ENCODE measurements around the gene PLEKHH2.

The PLEKHH2 gene

GRCh38 chr2:43766006-43766405 lies 128.9 kb downstream of the PLEKHH2 start:
- DNase-seq = no peak

- DNase-seq = peak; percentile 98
Measured at GRCh38 chr2:43773876-43774613, 137.0 kb downstream of the PLEKHH2 start, which contains the start of gene DYNC2LI1. TSS of gene DYNC2LI1 (plus strand) at chr2:43774039. CDS start at chr2:43774139, 100 bp downstream.

- DNase-seq = no peak
Measured at GRCh38 chr2:43774617-43775016, 137.6 kb downstream of the PLEKHH2 start.

DNA sequence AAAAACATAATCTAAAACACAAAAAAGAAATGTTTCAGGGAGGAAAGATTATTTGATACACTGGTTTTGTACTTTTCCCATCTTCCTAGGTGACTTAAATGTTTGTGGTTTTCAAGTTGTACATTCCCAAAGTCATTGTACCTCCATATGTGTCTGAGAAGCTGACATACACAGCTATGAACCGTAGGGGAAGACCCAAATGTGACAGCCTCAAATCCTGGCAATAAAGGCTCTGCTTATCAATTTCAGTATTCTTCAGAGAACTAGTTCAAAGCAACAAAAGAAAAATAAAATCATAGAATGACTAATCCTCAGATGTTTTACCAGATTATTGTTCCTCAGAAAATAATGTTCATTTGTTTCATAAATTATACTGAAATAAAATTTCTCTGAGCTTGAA lies 139.3 kb downstream of the PLEKHH2 start:
- no peak for DNase-seq

- DNase-seq = no peak
Measured at GRCh38 chr2:43777306-43777926, 140.4 kb downstream of the PLEKHH2 start.

GRCh38 chr2:43778233-43778632 lies 141.2 kb downstream of the PLEKHH2 start:
- no peak for DNase-seq

GRCh38 chr2:43787895-43788294 lies 150.8 kb downstream of the PLEKHH2 start:
- no peak for DNase-seq

- DNase-seq = no peak
Measured at GRCh38 chr2:43788646-43789045, 151.6 kb downstream of the PLEKHH2 start.

- no peak for DNase-seq
Measured at GRCh38 chr2:43790147-43790546, 153.1 kb downstream of the PLEKHH2 start.

GRCh38 chr2:43791035-43791765 lies 154.1 kb downstream of the PLEKHH2 start:
- no peak for DNase-seq

DNA sequence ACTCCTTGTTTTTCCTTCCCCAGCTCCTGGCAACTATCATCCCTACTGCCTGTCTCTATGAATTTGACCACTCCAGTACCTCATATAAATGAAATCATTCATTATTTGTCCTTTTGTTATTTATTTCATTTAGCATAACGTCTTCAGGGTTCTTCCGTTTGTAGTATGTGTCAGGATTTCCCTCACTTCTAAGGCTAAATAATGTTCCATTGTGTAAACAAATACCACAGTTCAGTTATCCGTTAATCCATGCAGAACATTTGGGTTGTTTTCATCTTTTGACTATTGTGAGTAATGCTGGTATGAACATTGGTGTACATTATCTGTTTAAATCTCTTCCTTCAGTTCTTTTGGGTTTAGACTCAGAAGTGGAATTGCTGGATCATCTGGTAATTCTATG lies 155.6 kb downstream of the PLEKHH2 start:
- DNase-seq = no peak

DNA sequence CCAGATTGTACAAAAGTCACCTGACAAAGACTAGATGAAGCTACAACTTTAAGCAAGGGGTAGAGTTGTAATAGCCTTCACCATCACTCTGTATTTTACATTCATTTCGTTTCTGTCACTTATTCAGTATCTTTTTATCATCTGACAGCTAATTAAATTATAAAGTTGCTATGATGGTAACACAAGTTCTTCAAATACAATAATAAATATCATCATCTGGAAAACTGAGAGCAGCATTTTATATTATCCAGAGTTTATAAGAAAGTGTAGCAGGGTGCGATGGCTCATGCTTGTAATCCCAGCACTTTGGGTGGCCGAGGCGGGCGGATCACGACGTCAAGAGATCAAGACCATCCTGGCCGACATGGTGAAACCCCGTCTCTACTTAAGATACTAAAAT lies 157.9 kb downstream of the PLEKHH2 start:
- no peak for DNase-seq

DNA sequence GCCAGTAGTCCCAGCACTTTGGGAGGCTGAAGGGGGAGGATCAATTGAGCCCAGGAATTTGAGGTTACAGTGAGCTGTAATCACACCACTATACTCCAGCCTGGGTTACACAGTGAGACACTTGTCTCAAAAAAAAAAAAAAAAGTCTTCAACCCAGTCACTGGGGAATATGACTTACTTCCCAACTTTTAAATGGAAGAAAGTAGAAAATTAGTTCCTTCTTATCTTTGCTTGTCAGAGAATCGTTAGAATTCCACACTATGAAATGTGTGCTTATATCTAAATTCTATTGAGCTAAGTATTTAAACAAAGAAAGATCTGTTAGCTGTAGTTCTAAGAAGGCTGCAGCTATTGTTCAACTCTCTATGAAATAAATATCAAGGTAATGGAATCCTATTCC lies 159.1 kb downstream of the PLEKHH2 start:
- no peak for DNase-seq

DNA sequence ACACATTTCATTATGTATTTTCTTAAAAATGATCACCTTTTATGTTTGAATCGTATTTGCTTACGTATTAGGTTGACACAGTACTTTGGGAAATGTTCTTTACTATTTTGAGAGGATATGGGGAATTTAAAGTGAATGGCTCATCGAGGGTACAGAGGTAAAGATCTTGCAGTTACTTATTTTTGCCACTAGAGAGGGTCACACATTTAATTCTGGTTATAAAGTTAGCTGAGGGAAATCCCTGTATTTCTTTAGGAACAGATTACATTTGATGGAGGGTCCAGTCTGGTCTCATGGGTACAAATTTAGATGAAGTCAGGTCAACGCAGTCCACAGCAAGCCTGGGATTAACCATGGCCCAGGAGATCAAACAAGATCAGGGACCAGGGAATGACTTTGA lies 161.2 kb downstream of the PLEKHH2 start:
- no peak for DNase-seq

DNA sequence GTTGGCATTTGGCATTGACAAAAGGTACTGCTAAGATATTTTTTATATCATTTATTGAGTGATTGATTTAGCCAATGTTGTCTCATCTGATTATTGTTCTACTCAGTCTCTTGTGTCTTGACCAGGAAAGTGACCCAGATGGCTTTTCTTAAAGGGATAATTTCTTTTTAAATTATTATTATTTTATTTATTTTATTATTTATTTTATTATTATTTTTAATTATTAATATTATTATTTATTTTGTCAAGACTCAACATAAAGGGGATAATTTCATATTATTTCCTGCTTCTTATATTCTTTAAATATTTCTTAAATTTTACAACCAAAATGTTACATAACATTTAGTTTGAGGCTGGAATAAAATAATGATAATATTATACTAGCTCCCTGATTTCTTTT lies 163.8 kb downstream of the PLEKHH2 start:
- no peak for DNase-seq

DNA sequence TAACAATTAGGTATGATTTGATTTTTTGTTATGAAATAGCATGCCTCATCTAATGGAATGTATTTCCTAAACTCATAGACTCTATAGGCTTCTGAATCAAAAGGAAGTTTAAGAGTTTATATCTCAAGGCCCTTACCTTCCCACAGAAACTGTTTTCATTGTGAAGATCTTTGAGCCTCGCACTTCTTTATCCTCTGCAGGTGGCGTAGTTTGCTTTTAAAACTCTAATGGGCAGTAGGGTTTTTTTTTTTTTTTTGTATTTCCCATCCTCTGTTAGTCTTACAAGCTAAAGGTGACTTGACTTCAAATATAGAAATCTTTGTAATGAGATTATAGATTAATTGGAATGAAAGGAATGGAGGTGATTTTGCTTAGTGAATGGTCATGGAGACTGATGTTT lies 165.1 kb downstream of the PLEKHH2 start:
- DNase-seq = no peak

DNA sequence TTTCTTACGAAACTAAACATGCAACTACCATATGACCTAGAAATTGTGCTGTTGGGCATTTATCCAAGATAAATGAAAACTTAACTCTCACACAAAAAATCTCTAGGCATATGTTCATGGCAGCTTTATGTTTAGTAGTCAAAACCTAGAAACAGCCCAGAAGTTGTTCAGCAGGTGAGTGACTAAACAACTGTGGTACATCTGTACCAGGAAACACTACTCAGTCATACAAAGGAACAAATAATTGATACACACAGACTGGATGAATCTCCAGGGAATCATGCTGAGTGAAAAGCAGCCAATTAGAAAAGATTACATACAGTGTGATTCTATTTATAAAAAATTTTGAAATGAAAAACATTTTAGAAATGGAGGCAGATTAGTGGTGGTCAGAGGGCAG lies 166.1 kb downstream of the PLEKHH2 start:
- no peak for DNase-seq

DNA sequence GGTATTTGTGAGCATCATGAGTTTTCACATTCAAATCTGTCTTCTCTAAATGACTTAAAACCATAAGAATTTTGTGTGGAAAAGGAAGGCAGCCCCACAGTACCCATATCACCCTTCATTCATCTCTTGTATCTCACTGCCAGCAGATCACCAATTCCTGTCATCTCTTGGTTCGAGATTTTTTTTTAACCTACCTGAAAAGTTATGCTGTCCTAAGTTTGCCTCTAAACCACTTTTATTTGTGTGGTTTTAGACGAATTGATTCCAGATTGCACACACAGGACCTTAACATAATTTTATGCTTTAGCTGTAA lies 169.6 kb downstream of the PLEKHH2 start:
- DNase-seq = no peak

- no peak for DNase-seq
Measured at GRCh38 chr2:43810452-43810851, 173.4 kb downstream of the PLEKHH2 start.

- DNase-seq = no peak
Measured at GRCh38 chr2:43810888-43811287, 173.8 kb downstream of the PLEKHH2 start.

- DNase-seq = no peak
Measured at GRCh38 chr2:43812006-43812405, 174.9 kb downstream of the PLEKHH2 start.

DNA sequence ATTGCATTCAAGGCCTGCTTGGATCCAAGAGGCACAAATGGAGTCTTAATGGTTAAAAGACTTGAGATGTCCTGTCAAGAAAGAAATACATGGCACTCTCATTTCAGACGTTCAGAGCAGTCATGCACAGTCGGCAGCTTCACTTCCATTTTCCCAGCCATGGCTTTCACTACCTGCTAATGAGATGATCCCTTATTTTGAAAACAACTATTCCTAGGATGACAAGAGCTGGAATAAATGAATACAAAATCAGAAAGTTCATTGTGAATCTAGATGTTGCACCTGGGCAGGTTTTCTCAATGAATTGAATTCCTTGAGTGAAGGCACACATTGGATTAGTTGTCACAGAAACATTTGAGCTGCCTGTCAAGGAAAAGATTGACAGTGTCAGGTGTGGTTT lies 175.9 kb downstream of the PLEKHH2 start:
- DNase-seq = no peak

GRCh38 chr2:43814711-43815110 lies 177.7 kb downstream of the PLEKHH2 start:
- no peak for DNase-seq

Data from islet precursor cell (in vitro differentiated cells).